ENCODE measurements around the gene PTPRF.
A peak's percentile ranks its signal among the peaks of the same experiment; 100 is the strongest.

The PTPRF gene

DNA sequence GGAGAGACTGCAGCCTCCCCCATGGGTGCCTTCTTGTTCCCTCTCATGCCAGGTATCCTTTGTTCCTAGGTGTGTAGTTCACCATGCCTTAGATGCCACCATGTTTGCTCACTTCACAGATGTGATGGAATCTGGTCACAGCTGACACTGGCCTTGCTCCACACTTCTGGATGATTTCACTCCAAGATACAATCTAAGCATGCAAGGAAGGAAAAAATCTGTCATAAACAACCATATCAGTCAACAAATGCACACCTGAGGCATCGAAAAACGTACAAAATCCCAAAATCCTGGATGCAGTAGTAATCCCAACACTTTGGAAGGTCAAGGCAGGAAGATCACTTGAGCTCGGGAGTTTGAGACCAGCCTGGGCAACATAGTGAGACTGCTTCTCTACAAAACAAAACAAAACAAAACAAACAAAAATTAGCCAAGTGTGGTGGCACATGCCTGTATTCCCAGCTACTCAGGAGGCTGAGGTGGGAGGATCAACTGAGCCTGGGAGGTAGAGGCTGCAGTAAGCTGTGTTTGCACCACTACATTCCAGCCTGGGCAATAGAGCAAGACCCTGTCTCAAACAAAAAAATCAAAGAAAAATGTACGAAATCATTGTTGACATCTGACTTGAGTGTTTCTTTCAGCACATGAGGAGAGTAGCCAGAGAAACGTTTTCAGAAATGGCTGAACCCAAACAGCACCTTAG, 17.1 kb upstream of the PTPRF start:
- DNase-seq = no peak

GRCh38 chr1:43518935-43519686, 11.6 kb upstream of the PTPRF start:
- no peak for DNase-seq

- DNase-seq = no peak
Measured at GRCh38 chr1:43520100-43520778, 10.4 kb upstream of the PTPRF start.

GRCh38 chr1:43521078-43521477, 9.6 kb upstream of the PTPRF start:
- no peak for DNase-seq

DNA sequence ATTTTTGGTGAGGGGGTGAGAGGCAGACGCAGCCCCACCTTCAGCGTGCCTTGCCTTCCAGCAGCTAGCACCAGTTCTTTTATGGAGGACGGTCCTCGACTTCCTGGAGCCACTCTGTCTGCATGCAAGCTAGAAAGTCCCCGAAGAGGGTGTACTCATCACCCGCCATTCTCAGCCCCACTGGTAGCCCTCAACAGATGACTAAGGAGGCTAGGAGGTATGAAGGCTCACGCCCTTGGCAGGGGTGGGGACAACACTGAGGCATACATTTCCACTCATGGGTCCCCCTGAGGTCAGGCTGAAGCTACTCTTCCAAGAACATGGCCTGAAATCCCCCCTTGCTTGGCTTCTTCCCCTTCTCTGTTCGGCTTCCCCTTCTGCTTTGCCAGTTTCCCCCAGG, 8.9 kb upstream of the PTPRF start:
- DNase-seq = no peak

- no peak for DNase-seq
Measured at GRCh38 chr1:43522431-43522775, 8.3 kb upstream of the PTPRF start.

GRCh38 chr1:43522776-43523480, 7.8 kb upstream of the PTPRF start:
- DNase-seq = peak; percentile 96

GRCh38 chr1:43524804-43525203, 5.9 kb upstream of the PTPRF start:
- DNase-seq = peak; percentile 83

DNA sequence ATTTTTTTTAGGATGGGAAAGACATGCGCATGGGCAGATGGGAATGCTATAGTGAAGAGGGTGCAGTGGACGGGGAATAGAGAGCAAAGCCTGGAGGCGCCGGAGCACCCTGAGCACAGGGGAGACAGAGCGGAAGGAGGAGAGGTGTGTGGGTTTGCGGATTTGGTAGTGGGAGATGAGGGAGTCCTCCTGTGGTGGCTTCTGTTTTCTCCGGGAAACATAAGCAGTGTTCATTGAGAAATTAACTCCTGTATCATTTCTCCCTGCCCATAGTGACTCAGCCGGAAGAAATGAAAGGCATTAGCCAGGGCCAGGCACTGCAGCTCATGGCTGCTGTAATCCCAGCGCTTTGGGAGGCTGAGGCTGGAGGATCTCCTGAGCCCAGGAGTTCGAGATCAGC, 4.7 kb upstream of the PTPRF start:
- DNase-seq = no peak

GRCh38 chr1:43527111-43527878, 3.4 kb upstream of the PTPRF start:
- DNase-seq = no peak

DNA sequence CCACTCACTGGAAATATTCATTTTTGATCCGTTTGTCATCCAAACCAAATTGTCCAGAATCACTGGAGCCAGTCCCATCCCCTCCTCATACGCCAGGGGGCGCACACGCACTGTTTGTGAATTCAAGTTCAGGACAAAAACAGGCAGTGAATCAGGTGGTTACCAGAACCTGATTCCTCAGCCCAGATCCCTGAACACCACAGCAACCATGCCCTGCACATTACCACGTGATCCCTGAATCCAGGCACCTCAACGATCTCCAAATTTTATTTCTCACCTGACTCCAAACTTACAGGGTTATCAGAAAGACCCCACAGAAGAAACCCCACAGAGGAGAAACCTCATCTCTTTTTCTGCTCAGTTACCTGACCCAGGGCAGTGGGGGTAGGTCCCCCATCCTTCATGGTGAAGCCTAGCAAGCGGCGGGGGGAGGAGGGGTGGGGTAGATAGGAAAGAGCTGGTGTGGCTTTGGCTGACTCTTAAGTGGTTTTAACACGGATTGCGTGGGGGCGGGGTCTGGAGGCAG, 1.4 kb upstream of the PTPRF start:
- peak; percentile 92 for DNase-seq

DNA sequence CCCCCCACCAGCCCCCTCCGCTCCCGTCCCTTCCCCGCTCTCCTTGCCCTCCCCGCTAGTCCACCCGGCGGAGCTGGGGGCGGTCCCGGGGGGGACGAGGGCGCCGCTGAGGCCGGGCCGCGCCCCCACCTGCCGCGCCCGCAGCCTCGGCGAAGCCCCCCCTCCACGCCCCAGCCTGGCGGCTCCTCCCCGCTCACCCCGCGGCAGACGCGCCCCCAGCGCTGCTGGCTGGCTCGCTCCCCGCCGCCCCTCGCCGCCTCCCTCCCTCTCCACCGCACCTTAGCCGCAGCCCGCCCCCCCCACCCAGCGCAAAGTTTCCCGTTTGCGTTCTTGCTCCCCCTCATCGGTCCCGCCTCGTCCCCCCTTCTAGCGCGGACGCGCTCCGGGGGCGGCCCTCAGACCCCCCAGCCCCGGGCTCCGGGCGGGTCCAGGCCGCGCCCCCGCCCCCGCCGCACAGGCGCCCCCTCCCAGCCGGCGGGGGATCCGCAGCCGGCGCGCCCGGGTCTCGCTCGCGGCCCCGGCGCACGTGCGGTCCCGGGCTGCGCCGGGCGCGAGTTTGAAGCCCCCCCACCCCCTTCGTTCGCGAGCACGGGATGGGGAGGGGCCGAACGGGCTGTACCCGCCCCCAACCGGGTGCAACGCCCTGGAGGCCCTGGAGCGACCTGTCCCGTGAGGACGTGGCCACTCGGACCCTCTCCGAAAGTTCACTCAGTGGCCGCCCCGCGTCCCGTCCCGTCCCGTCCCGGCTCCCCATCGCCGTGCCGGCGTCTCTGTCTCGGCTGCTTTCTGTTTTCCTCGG, 623 bp downstream of the PTPRF start:
- no peak for DNase-seq

GRCh38 chr1:43531906-43532584, 1.4 kb downstream of the PTPRF start:
- DNase-seq = no peak

DNA sequence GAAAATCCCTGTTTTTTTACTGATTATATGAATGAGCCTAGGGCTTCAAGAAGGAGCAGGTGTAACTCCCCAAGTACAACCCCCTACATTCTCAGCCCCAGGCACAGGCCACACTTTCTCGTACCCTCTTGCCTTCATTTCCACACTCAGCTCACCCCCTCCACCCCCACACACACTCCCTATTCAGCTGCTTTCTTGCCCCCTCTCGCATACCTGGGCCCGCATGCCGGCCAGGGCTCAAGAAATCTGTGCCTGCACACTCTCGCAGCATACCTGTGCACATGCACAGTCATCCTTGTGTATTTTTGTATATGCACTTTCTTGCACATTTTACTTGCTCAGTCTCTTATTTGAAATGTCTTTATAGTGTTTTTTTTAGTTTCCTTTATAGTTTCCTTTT, 2.0 kb downstream of the PTPRF start:
- no peak for DNase-seq

GRCh38 chr1:43533584-43533983, 2.9 kb downstream of the PTPRF start:
- DNase-seq = no peak

GRCh38 chr1:43534256-43534655, 3.6 kb downstream of the PTPRF start:
- DNase-seq = no peak

DNA sequence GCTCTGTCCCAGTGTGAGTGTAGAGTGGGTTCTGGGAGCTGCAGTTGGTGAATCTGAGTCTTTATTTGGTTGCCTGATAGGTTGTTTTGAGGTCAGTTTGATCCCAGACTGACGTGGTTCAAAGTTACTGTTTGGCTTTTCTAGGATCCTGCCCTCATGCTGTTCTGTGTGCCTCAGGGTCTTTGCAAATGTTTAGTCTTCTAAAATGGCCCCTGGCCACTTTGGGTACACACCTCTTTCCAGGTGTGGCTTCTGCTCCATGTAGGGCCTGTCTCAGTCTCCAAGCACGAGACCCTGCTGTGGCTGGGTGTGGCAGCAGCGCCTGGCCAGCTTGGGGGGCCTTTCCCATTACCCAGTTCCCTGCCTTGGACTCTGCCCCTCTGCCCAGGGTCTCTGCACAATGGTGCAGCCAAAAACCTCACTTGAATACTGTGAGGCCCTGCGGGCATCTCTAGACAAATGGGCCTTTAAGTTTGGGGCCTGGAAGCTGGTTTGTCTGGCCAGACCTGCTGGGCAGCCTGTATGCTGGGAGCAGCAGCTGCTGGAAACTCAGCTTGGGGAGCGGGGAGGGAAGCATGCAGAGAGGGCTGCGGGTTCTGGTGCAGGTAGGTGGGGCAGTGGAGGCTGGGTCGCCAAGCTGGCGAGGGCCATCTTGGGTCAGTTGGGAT, 5.6 kb downstream of the PTPRF start:
- no peak for DNase-seq

GRCh38 chr1:43536864-43537358, 6.2 kb downstream of the PTPRF start:
- no peak for DNase-seq

- DNase-seq = no peak
Measured at GRCh38 chr1:43537423-43538142, 6.9 kb downstream of the PTPRF start.

- DNase-seq = no peak
Measured at GRCh38 chr1:43538143-43538487, 7.4 kb downstream of the PTPRF start.

Data from hematopoietic multipotent progenitor cell treated with erythropoietin and hydrocortisone succinate and interleukin-3 and kit ligand, for 6 days (in vitro differentiated cells).